ENCODE measurements around the gene ARHGAP19.
A peak's percentile ranks its signal among the peaks of the same experiment; 100 is the strongest.

Gene ARHGAP19, protein sequence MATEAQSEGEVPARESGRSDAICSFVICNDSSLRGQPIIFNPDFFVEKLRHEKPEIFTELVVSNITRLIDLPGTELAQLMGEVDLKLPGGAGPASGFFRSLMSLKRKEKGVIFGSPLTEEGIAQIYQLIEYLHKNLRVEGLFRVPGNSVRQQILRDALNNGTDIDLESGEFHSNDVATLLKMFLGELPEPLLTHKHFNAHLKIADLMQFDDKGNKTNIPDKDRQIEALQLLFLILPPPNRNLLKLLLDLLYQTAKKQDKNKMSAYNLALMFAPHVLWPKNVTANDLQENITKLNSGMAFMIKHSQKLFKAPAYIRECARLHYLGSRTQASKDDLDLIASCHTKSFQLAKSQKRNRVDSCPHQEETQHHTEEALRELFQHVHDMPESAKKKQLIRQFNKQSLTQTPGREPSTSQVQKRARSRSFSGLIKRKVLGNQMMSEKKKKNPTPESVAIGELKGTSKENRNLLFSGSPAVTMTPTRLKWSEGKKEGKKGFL

DNA sequence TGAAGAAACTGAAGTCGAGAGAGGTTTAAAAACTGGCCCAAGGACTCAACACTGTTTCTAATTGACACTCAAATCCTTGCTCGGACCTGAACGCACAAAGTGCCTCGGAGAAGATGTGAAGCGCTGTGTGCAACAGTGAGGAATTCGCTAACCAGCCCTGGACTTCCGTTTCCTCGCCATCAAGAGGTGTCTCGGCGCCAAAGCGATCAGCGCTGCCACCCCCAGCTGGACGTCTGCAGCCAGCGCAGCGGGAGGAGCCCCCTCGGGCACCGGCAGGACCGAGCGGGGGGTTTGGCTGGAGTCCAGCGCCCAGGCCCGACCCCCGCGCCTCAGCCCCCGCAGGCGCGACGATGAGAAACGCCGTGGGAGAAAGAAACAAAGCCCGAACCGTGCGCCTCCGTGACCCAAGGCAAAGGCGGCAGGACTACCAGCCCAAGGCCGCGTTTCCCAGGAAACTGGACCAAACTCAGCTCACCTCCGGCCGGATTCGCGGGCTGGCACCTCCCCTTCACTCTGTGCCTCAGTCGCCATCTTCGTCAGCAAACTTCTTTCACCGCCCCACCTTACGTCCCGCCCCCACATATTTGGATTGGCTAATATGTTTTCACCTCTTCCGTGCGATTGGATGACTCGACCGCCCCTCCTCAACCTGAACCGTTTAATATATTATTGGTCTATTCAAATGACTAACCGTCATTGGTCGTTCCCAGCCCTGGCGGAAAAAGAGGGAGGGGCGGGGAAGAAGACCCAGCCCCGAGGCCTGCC lies at the start of gene ARHGAP19:
ARHGAP19 (minus strand) TSS at position 541 of the 765 bp plus-strand sequence; CDS start at position 531, 10 bp downstream.
- peak; percentile 93 to 95 for DNase-seq (ENCODE audit: low read depth in 2 of 2)

DNA sequence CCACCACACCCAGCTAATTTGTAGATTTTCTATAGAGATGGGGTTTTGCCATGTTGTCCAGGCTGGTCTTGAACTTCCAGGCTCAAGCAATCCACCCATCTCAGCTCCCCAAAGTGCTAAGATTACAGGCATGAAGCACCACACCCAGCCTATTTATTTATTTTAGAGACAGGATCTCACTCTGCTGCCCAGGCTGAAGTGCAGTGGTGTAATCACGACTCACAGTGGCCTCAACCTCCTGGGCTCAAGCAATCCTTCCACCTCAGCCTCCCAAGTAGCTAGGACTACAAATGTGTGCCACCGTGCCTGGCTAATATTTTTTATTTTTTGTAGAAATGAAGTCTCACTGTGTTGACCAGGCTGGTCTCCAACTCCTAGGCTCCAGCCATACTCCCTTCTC lies 49.0 kb upstream of the ARHGAP19 start:
- DNase-seq (ENCODE audit: low read depth in 2 of 2): no peak

DNA sequence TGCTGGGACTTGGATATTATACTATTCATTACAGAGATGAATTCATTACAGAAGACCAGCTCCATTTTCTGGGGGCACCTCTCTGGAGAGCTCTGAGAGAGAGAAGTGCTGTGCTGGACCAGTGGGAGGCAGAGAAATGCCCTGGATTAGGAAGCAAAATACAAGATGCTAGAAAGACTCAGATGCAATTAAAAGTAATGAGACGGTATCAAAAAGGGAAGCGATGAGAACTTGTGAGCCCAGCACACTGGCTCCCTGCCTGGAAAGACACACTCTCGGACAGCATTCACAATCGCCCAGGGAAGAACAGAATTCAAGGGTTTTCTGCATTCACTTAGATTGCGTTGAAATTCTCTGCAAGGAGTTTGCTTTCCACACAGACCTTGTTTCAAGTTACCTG lies 45.6 kb upstream of the ARHGAP19 start:
- no peak for DNase-seq (ENCODE audit: low read depth in 2 of 2)

DNA sequence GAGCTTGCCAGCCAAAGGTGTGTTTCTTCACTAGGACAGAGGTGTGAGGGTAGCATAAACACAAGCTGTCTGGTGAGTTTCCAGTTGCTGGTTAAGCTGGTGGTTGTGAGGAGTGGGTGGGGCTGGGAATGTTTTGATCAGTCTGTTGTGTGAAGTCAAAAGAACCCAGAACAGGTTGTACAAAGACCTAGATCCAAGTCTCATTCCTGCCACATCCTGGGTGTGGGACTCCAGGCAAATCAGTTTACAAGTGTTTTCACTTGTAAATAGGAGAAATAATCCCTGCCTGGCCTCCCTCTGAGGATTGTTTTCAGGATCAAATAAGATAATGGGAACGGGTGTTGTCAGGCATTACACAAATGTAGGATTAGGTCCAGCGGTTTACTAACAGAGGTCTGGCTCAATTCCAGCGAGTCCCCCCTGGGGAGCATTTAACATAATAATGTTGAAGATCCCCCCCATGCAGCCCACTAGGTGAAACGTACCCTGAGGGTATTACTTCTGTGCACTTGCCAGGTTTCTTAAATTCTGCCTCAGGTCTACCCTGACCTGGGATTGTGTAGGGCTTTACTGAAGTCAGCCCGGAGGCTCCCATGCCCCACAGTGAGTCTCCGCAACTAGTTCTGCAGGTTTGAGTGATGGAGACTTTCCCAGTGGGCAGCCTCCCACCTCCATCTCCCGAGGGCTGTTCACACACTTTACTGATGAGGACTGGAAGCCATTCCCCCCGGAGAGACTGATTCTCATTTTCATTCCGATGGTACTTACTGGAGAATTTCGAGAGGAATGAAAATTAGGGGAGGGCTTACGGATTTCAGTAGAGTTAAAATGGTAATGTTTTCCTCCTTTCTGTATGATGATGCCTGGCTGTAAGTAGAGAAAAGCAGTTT lies 44.8 kb upstream of the ARHGAP19 start:
- DNase-seq (ENCODE audit: low read depth in 2 of 2): no peak

DNA sequence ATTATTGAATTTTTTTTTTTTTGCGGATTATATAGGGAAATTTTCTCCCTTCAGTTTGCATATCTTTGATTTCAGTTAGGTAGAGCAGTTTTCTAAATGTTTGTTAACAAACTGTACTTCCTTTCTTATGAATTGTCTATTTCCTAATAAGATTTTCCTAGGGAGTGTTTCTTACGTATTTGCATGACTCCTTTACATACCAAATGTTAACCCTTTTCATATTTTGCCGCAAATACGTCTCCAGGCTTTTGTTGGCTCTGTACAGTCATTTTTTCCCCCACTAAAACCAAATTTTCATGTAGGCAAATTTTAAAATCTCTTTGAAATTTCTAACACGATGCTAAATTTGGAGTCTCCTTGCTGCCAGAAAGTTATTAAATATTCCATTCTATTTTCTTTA lies 44.0 kb upstream of the ARHGAP19 start:
- no peak for DNase-seq (ENCODE audit: low read depth in 2 of 2)

DNA sequence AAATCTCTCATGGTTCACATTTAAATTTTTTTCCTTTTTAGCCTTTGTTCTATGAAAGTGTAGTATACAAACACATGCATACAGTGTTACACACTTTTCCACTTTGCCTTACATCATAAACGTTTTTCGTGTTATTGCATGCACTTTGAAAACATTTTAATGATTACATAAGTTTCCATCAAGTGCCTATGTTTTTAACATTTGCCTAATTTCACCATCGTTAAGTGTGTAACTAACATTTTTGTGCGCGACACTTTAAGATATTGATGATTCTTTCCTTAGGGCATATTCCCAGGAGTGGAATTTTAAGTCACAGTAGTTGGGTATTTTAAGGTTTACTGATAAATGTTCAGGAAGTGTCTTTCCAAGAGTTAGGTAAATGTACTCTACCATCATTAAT lies 43.6 kb upstream of the ARHGAP19 start:
- no peak for DNase-seq (ENCODE audit: low read depth in 2 of 2)

DNA sequence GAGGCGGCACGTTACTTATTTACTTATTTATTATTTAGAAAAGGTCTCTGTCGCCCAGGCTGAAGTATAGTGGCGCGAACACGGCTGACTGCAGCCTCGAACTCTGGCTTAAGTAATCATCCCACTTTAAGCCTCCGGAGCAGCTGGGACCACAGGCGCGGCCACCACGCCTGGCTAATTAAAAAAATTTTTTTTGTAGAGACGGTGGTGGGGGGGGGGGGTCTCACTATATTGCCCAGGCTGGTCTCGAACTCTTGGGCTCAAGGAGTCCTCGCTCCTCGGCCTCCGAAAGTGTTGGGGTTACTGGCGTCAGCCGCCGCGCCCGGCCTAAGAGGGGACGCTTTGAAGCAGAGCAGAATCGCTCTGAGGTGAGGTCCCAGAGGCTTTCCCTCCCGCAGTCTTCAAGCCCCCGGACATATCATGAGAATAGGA lies 42.8 kb upstream of the ARHGAP19 start:
- no peak for DNase-seq (ENCODE audit: low read depth in 2 of 2)

DNA sequence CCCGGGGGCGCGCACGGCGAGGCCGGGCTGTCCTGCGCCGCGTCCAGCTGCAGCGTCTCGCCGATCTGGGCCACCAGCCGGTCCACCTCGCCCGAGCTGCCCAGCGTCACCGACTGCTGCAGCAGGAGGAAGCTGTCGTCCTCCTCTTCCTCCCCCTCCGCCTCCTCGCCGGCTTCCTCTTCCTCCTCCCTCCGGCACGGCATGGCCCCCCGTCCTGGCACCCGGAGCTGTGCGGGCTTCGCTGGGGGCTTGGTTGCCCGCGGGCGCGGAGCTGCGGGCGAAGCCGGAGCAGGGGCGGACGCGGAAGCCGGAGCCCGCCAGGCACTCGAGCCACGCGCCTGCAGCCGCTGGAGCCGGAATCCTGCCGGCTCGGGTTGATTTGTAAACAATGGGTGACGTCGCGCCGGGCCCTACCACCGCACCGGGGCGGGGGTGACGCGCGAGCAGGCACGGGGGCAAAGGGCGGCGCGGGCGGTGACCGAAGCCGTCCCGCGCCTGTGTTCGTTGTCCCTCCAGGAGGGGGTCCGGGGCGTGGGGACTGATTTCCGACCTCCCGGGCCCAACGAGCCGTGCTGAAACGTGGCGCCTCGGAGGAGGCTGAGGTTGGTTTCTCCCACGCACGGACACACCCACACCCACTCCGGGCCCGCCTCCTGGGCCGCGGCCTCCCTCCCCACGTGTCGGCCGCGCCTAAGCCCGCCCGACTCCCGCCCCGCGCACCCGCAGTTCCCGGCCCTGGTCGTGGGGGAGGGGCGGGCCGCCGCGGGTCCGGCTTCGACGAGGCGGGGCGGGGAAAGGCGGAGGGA lies 42.1 kb upstream of the ARHGAP19 start, which contains the start of gene FRAT2:
FRAT2 (minus strand) TSS at position 360 of the 806 bp plus-strand sequence; CDS start at position 203, 157 bp downstream.
- peak; percentile 76 to 81 for DNase-seq (ENCODE audit: low read depth in 2 of 2)

DNA sequence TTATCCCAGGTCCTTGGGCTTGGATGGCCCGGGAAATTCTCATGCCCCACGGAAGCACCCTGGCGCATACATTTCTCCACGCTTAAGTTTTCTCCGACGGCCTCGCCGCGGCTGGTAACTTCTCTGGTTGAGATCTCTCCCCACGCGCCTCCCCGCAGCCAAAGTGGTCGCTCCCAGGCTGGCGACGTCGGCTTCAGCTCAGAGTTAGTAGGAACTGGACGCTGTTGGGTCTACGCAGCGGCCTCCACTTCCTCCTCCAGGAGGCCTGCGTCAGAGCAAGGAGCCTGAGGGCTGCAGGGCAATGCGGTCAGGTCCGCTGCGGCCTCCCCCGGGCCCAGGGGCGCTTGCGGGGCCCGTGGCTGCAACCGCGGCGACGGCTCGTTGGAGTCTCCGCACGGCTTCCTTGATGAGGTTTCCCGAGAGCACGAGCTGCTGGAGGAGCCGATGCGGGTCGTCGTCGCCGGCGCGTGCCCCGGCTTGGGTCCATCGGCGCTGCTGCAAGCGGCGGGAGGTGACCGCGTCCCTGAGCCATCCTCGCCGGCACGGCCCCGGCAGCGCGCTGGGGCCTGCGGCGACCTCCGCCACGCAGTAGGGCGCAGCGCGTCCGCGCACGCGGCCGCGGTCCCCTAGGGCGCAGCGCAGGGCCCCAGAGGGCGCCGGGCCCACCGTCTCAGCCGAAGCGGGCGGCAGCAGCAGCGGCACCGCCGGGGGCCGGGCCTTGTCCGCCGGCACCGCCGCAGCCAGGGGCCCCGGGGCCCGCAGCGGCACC lies 41.3 kb upstream of the ARHGAP19 start:
- no peak for DNase-seq (ENCODE audit: low read depth in 2 of 2)

DNA sequence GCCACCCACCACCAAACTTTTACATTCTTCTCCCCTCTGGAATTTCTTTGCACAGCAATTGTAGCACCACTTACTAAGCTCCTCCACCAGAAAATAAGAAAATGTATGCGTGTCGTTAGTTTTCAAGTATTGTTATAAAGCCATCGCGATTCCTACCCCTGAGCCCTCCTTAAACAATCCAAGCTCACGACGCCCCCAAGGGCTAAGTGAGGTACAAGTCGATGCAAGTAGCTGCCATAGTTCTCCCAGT lies 40.8 kb upstream of the ARHGAP19 start:
- DNase-seq (ENCODE audit: low read depth in 2 of 2): no peak

DNA sequence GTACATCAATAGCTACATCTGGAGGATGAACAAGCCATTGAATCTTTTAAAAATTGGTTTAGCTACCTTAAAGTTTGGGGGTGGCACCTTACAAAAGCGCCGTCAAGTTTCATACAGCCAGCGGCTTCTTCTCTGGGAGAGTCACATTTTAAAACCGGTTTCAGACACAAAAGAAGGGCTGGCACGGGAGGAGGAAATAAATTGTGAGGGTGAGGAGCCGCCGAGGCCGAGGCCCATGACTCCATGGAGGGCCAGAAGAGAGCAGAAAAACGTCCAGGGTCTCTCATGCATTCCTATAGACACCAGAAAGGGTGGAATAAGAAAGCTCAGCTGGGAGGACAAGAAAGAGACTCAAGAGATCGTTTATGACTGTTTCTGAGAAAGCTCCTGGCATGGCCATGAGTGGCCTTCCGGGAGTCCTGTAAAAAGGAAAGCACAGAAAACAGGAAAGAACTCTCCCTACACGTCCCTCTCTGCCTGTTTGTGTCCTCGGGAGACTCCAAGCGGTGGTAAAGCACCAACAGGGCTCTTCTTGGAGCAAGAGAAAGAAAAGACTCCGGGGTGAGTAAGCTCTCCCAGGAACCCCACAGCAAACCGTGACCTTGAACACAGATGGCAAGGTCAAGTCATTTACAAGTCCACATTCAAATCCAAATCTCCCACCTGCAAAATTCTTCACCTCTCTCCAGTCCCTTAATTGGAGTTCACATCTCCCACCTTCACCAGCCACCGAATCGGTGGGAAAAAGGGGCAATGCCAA lies 40.3 kb upstream of the ARHGAP19 start:
- no peak for DNase-seq (ENCODE audit: low read depth in 2 of 2)

DNA sequence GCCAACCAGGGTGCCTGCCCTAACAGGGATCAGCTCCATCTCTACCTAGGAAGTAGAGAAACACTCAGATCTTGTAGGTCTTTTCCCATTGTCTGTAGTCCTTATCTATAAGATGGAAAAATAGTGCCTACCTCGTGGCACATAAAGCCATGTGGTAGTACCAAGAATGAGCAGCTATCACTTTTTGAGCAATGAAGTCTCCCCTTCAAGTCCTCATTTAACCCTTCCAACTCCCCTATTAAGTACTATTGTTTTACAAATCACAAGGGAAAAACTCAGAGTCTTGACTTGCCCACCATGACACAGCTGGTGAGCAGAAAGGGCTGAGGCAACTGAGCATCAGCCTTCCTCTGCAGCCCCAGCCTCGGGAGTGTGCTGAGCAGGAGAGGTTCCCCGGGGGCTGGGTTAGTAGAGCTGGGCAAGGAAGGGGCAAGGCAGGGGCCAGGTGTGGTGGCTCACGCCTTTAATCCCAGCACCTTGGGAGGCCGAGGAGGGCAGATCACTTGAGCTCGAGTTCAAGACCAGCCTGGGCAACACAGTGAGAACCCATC lies 38.8 kb upstream of the ARHGAP19 start:
- DNase-seq (ENCODE audit: low read depth in 2 of 2): no peak

DNA sequence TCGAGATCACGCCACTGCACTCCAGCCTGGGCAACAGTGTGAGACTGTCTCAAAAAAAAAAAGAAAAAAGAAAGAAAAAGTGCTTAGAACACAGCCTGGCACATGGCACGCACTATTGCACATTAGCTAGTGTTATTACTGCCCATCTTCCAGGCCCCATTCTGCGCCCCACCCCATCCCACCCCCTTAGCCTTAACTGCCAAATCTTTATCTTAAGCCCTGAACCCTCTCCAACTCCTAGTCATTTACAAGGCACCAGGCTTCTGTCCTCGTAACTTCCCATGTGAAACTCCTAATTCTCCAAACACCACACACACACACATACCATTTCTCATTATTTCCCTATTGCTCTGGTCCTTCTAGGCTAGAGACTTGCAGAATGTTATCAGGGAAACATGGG lies 37.3 kb upstream of the ARHGAP19 start:
- DNase-seq (ENCODE audit: low read depth in 2 of 2): no peak

DNA sequence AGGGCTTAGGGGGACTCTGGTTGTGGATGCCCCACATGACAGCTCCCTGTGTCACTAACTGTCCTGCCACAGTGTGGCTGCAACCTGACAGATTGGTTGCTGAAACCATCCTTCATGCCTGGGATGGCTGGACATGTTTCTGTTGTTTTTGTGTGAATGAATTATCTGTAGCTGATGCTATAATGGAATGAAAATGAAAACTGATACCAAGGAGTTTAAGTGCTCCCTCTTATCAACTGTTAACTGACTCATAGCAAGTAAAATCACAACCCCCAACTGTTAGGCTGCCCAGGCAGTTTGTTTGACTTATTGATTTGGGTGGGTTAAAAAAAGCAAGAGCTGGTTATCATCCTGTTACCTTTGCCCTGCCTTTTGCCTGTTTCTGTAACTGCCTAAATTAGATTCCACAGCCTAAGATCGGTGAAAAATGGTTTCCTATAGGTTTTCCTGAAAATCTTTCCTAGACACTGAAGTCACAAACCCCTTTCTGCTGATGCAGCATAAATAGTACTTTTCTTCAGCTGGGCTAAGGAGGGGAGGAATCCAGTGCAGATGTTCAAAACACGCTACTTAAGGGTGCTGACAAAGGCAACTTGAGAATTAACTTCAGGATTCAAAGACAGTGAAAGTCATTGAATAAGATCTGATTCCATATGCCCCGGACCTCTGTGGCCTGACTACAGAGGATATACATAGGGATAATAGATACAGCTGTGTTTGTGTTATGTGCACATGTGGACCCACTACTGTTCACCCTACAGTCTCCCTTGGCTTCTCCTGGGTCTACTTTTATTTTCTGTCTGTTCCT lies 36.4 kb upstream of the ARHGAP19 start:
- no peak for DNase-seq (ENCODE audit: low read depth in 2 of 2)

DNA sequence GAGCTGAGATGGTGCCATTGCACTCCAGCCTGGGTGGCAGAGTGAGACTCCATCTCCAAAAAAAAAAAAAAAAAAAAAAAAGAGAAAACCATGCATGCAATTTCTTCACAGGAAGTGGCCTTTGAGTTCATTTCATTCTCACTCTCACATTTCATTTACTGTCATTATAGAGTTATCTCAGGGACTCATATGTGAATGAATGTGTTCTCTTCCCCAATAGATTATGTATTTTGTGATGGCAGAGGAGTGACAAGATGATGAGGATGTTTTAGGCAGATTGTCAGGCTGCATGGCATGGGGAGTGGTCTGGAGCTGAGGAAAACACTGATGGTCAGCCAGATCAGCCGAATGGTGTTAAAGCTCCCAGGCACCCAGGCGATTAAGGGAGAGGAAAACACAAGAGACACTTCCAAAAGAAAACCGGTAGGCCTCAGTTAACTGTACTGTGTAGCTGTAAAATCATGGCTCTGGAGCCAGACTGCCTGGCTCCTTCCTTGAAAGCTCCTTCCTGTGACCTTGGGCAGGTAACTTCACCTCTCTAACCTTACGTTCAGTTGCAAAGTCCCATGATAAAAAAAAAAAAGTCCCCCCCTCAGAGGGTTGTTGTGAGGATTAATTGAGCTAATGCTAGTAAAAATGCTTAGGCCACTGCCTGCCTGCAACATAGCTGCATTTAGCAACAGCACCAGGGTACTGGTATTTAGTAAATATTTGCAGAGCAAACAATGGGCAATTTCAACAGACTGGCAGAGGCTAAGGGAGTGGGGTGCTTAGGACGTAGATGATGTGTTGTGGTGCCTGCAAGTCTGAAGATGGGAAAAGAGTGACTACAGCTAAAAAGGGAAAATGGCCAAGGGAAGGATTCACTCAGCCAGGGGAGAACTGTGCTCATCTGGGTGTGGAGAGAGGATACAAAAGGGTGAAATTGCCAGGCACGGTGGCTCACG lies 35.2 kb upstream of the ARHGAP19 start:
- no peak for DNase-seq (ENCODE audit: low read depth in 2 of 2)

DNA sequence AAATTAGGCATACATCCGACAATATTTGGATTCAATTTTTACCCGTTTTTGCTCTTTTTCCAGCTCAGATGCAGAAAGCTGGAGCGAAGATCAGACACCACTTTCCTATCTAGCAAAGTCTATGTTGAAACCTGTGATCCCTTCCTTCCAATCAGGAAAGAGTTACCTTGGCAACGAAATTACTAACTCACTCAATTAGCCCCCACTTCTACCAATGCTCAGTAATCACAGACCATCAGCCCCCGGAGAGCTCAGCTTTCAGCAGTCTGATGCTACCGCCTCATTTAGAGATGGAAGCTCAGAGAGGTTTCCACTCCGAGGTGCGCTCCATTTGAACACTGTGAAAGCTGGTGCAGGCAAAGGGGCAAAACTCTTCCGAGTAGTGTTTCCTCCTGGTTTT lies 33.3 kb upstream of the ARHGAP19 start:
- DNase-seq (ENCODE audit: low read depth in 2 of 2): no peak

DNA sequence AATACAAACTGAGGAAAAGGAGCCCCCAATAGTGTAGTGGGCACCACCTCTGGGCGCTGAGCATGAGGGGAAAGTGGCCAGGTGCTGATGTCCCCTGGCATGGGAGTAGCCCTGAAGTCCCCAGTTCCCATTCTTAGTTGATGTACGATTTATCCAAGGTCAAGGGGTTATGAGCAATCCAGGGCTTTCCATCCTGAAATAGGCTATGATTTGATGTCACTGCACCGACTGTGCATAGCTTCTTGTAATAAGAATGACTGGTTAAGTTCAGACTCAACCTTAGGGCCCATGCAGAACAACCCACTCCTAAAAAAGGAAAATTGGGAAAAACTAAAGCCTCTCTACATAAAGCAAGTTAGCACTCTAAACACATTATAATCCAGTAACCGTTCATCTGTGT lies 31.1 kb upstream of the ARHGAP19 start:
- no peak for DNase-seq (ENCODE audit: low read depth in 2 of 2)

Measured in stimulated activated CD4-positive, alpha-beta T cell treated with anti-CD3 and anti-CD28 coated beads, Interleukin-15, amount 100 ng/mL, for 48 hours (primary cell).